GM12864 (cell line): ENCODE measurements around the gene MTMR1.
A peak's percentile ranks its signal among the peaks of the same experiment; 100 is the strongest.

Experiments used
- DNase-seq: peaks from one replicate; pipeline ENCODE4 v3.0.0-alpha.2; 2011; ENCODE audit warnings: low read depth
- H3K4me3 ChIP-seq: 2 replicates; pipeline ENCODE4 v1.5.1; 2011; ENCODE audit warnings: mild to moderate bottlenecking, low read depth, low read length, control low read depth
- CTCF ChIP-seq: IDR thresholded peaks from 2 replicates; pipeline ENCODE4 v1.5.1; 2011; ENCODE audit warnings: low read depth, mild to moderate bottlenecking, moderate library complexity, low read length, control low read depth, inconsistent platforms; ENCODE audit errors: missing control alignments

MTMR1 gene

GRCh38 chrX:150769408-150769807 is 76.2 kb downstream of the MTMR1 start:
- H3K4me3 ChIP-seq: no peak overlapping the region
- DNase-seq: no peak
- TF ChIP-seq CTCF: no peak

GRCh38 chrX:150770623-150771022 is 77.4 kb downstream of the MTMR1 start:
- no peak for DNase-seq
- H3K4me3 ChIP-seq: no peak overlapping the region
- no peak for TF ChIP-seq CTCF

- DNase-seq: no peak
- TF ChIP-seq CTCF: no peak
- H3K4me3 ChIP-seq: no peak overlapping the region
Measured at GRCh38 chrX:150771116-150771515, 77.9 kb downstream of the MTMR1 start.

- peak; percentile 16 for DNase-seq
- TF ChIP-seq CTCF: peak; percentile 75
Measured at GRCh38 chrX:150772150-150772970, 79.2 kb downstream of the MTMR1 start.

GRCh38 chrX:150773117-150773516 is 79.9 kb downstream of the MTMR1 start:
- no peak overlapping the region for H3K4me3 ChIP-seq
- no peak for TF ChIP-seq CTCF
- DNase-seq: no peak

More at GRCh38 chrX:150772150-150772970, 79.2 kb downstream of the MTMR1 start:
- no peak overlapping the region for H3K4me3 ChIP-seq

- TF ChIP-seq CTCF: no peak
- H3K4me3 ChIP-seq: no peak overlapping the region
- DNase-seq: no peak
Measured at GRCh38 chrX:150773634-150774033, 80.4 kb downstream of the MTMR1 start.
